ENCODE measurements around the gene PGBD2. TPM values are rescaled to one million over a fixed set of nuclear protein-coding genes. Genes with fewer than 3 reads are reported as not detected.

PGBD2 gene
- total RNA-seq, 2 experiments from 2014 or later, result 6.3 to 7.7 TPM

Other genes with a start within 250 kb of the PGBD2 start
- gene OR14I1, start 203.5 kb upstream of the PGBD2 start, total RNA-seq, result not detected
- gene LYPD8, start 150.5 kb upstream of the PGBD2 start, total RNA-seq, result not detected
- gene SH3BP5L, start 80.3 kb upstream of the PGBD2 start, total RNA-seq, result 10 to 100 TPM; 27.4 to 27.9 TPM
- gene ZNF672, start 68.0 kb upstream of the PGBD2 start, total RNA-seq, result 10 to 100 TPM; 53.8 to 72.3 TPM
- 10 to 100 TPM; 70.5 to 74.9 TPM for gene ZNF692, start 47.1 kb upstream of the PGBD2 start, total RNA-seq